ENCODE results near the gene FBXL19. TPM values are rescaled to one million over a fixed set of nuclear protein-coding genes. Genes with fewer than 3 reads are reported as not detected.

FBXL19 gene
- total and polyA plus RNA-seq, 2 of the 13 experiments (the other 11 are each of a cell fraction or from before 2014, with no cell fraction given), result 6.0 to 13.7 TPM

GRCh38 chr16:30922960-30923535 is 324 bp upstream of the FBXL19 start (continued):
- TF ChIP-seq, protein P1, sequence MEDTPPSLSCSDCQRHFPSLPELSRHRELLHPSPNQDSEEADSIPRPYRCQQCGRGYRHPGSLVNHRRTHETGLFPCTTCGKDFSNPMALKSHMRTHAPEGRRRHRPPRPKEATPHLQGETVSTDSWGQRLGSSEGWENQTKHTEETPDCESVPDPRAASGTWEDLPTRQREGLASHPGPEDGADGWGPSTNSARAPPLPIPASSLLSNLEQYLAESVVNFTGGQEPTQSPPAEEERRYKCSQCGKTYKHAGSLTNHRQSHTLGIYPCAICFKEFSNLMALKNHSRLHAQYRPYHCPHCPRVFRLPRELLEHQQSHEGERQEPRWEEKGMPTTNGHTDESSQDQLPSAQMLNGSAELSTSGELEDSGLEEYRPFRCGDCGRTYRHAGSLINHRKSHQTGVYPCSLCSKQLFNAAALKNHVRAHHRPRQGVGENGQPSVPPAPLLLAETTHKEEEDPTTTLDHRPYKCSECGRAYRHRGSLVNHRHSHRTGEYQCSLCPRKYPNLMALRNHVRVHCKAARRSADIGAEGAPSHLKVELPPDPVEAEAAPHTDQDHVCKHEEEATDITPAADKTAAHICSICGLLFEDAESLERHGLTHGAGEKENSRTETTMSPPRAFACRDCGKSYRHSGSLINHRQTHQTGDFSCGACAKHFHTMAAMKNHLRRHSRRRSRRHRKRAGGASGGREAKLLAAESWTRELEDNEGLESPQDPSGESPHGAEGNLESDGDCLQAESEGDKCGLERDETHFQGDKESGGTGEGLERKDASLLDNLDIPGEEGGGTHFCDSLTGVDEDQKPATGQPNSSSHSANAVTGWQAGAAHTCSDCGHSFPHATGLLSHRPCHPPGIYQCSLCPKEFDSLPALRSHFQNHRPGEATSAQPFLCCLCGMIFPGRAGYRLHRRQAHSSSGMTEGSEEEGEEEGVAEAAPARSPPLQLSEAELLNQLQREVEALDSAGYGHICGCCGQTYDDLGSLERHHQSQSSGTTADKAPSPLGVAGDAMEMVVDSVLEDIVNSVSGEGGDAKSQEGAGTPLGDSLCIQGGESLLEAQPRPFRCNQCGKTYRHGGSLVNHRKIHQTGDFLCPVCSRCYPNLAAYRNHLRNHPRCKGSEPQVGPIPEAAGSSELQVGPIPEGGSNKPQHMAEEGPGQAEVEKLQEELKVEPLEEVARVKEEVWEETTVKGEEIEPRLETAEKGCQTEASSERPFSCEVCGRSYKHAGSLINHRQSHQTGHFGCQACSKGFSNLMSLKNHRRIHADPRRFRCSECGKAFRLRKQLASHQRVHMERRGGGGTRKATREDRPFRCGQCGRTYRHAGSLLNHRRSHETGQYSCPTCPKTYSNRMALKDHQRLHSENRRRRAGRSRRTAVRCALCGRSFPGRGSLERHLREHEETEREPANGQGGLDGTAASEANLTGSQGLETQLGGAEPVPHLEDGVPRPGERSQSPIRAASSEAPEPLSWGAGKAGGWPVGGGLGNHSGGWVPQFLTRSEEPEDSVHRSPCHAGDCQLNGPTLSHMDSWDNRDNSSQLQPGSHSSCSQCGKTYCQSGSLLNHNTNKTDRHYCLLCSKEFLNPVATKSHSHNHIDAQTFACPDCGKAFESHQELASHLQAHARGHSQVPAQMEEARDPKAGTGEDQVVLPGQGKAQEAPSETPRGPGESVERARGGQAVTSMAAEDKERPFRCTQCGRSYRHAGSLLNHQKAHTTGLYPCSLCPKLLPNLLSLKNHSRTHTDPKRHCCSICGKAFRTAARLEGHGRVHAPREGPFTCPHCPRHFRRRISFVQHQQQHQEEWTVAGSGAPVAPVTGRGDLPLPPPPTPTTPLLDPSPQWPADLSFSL (CRISPR knock-in tag; IDR thresholded peaks at IDR 0.05), result no peak
- TF ChIP-seq ZNF441 (CRISPR knock-in tag; IDR thresholded peaks at IDR 0.05; ENCODE audit: borderline replicate concordance), result peak; percentile 55; the same call in 1 of the 2 replicates
- TF ChIP-seq IRX3 (CRISPR knock-in tag; IDR thresholded peaks at IDR 0.05; ENCODE audit: borderline replicate concordance, low read depth), result peak; percentile 69; the same call in 1 of the 2 replicates
- peak; percentile 96 for TF ChIP-seq YY1 (IDR thresholded peaks at IDR 0.05; ENCODE audit: insufficient read depth, insufficient replicate concordance, low read depth, low read length)
- TF ChIP-seq, protein P2, sequence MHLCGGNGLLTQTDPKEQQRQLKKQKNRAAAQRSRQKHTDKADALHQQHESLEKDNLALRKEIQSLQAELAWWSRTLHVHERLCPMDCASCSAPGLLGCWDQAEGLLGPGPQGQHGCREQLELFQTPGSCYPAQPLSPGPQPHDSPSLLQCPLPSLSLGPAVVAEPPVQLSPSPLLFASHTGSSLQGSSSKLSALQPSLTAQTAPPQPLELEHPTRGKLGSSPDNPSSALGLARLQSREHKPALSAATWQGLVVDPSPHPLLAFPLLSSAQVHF (CRISPR knock-in tag; IDR thresholded peaks at IDR 0.05), result no peak
- TF ChIP-seq NR2F6 (IDR thresholded peaks at IDR 0.05), result no peak
- TF ChIP-seq NR2F6 (CRISPR knock-in tag; IDR thresholded peaks at IDR 0.05), result no peak; the same call in 1 of the 2 replicates
- TF ChIP-seq ZNF740 (CRISPR knock-in tag; IDR thresholded peaks at IDR 0.05), result peak; percentile 93
- peak; percentile 39; the same call in 1 of the 2 replicates for TF ChIP-seq MEF2D (CRISPR knock-in tag; IDR thresholded peaks at IDR 0.05)
- no peak for TF ChIP-seq RCOR2 (CRISPR knock-in tag; IDR thresholded peaks at IDR 0.05)
- TF ChIP-seq, protein P3, sequence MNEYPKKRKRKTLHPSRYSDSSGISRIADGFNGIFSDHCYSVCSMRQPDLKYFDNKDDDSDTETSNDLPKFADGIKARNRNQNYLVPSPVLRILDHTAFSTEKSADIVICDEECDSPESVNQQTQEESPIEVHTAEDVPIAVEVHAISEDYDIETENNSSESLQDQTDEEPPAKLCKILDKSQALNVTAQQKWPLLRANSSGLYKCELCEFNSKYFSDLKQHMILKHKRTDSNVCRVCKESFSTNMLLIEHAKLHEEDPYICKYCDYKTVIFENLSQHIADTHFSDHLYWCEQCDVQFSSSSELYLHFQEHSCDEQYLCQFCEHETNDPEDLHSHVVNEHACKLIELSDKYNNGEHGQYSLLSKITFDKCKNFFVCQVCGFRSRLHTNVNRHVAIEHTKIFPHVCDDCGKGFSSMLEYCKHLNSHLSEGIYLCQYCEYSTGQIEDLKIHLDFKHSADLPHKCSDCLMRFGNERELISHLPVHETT (CRISPR knock-in tag; conservative IDR thresholded peaks at IDR 0.05), result no peak
- no peak; the same call in 1 of the 2 replicates for TF ChIP-seq HDAC2 (CRISPR knock-in tag; IDR thresholded peaks at IDR 0.05)
- TF ChIP-seq SSRP1 (CRISPR knock-in tag; IDR thresholded peaks at IDR 0.05), result peak; percentile 30; the same call in 1 of the 2 replicates
- no peak for TF ChIP-seq BRCA1 (CRISPR knock-in tag; IDR thresholded peaks at IDR 0.05)
- no peak for TF ChIP-seq GATA4 (IDR thresholded peaks at IDR 0.05; ENCODE audit: borderline replicate concordance, low read depth)
- TF ChIP-seq GABPA (IDR thresholded peaks at IDR 0.05; ENCODE audit: low read depth, low read length), result peak; percentile 68
- TF ChIP-seq GABPA (CRISPR knock-in tag; IDR thresholded peaks at IDR 0.05; ENCODE audit: low read depth), result peak; percentile 89
- TF ChIP-seq ZNF790 (CRISPR knock-in tag; IDR thresholded peaks at IDR 0.05; ENCODE audit: borderline replicate concordance), result no peak
- peak; percentile 82; the same call in 1 of the 2 replicates for TF ChIP-seq ATRX (CRISPR knock-in tag; IDR thresholded peaks at IDR 0.05; ENCODE audit: borderline replicate concordance)
- TF ChIP-seq CENPT (CRISPR knock-in tag; IDR thresholded peaks at IDR 0.05; ENCODE audit: low read depth), result no peak
- no peak for TF ChIP-seq ZNF18 (CRISPR knock-in tag; IDR thresholded peaks at IDR 0.05; ENCODE audit: insufficient replicate concordance)

Data from HepG2 (cell line).